Erythroblast (primary cell): ENCODE data around the gene SSBP4.

Source experiments
- GATA1 ChIP-seq: IDR thresholded peaks from 2 replicates; pipeline ENCODE4 v1.6.1; 2011; ENCODE audit warnings: low read depth, mild to moderate bottlenecking, control low read depth, low read length, moderate library complexity
- POLR2A ChIP-seq: IDR thresholded peaks from 2 replicates; pipeline ENCODE4 v1.6.1; 2011; ENCODE audit warnings: mild to moderate bottlenecking, low read length

GRCh38 chr19:18476507-18477041, 57.4 kb downstream of the SSBP4 start:
- TF ChIP-seq POLR2A (no peak), GATA1 (no peak)
